ENCODE results near the gene MSANTD7.

GRCh38 chr10:14879928-14880193 is 41.8 kb downstream of the MSANTD7 start:
- TF ChIP-seq, protein P1, sequence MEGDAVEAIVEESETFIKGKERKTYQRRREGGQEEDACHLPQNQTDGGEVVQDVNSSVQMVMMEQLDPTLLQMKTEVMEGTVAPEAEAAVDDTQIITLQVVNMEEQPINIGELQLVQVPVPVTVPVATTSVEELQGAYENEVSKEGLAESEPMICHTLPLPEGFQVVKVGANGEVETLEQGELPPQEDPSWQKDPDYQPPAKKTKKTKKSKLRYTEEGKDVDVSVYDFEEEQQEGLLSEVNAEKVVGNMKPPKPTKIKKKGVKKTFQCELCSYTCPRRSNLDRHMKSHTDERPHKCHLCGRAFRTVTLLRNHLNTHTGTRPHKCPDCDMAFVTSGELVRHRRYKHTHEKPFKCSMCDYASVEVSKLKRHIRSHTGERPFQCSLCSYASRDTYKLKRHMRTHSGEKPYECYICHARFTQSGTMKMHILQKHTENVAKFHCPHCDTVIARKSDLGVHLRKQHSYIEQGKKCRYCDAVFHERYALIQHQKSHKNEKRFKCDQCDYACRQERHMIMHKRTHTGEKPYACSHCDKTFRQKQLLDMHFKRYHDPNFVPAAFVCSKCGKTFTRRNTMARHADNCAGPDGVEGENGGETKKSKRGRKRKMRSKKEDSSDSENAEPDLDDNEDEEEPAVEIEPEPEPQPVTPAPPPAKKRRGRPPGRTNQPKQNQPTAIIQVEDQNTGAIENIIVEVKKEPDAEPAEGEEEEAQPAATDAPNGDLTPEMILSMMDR (conservative IDR thresholded peaks at IDR 0.05), result no peak
- TF ChIP-seq ZFX (IDR thresholded peaks at IDR 0.05), result no peak
